CD4-positive, alpha-beta T cell treated with Interleukin-15 for 4 hours (primary cell): Measurements from ENCODE around the gene RFX4.

Experiments
- DNase-seq: peaks from one replicate; pipeline ENCODE4 v3.0.0-alpha.2; 2020; ENCODE audit warnings: low spot score

Gene RFX4

GRCh38 chr12:106582641-106583230 is at the start of gene RFX4:
TSS of gene RFX4 (plus strand) at chr12:106583004. CDS start at chr12:106583321, 317 bp downstream.
- DNase-seq, result no peak

- no peak for DNase-seq
Observed at GRCh38 chr12:106541201-106541600, 41.6 kb upstream of the RFX4 start.

GRCh38 chr12:106551410-106551809 is 31.4 kb upstream of the RFX4 start:
- DNase-seq, result no peak

- DNase-seq, result no peak
Observed at GRCh38 chr12:106552228-106552627, 30.6 kb upstream of the RFX4 start.

- no peak for DNase-seq
Observed at GRCh38 chr12:106564678-106565329, 18.0 kb upstream of the RFX4 start.

- no peak for DNase-seq
Observed at GRCh38 chr12:106566771-106567170, 16.0 kb upstream of the RFX4 start.

GRCh38 chr12:106573239-106573638 is 9.6 kb upstream of the RFX4 start:
- no peak for DNase-seq

GRCh38 chr12:106576848-106577247 is 6.0 kb upstream of the RFX4 start:
- DNase-seq, result no peak

GRCh38 chr12:106580671-106581508 is 1.9 kb upstream of the RFX4 start:
- no peak for DNase-seq

- no peak for DNase-seq
Observed at GRCh38 chr12:106581543-106582248, 1.1 kb upstream of the RFX4 start.

- DNase-seq, result no peak
Observed at GRCh38 chr12:106582249-106582591, 584 bp upstream of the RFX4 start.

GRCh38 chr12:106583242-106584103 is 669 bp downstream of the RFX4 start:
- DNase-seq, result no peak

GRCh38 chr12:106584104-106585064 is 1.6 kb downstream of the RFX4 start:
- no peak for DNase-seq

GRCh38 chr12:106585105-106585520 is 2.3 kb downstream of the RFX4 start:
- no peak for DNase-seq

- DNase-seq, result no peak
Observed at GRCh38 chr12:106585521-106586277, 2.9 kb downstream of the RFX4 start.

GRCh38 chr12:106586278-106586802 is 3.5 kb downstream of the RFX4 start:
- no peak for DNase-seq

GRCh38 chr12:106586803-106587684 is 4.2 kb downstream of the RFX4 start:
- no peak for DNase-seq

GRCh38 chr12:106588771-106589170 is 6.0 kb downstream of the RFX4 start:
- no peak for DNase-seq
